ENCODE results near the gene SLC35F3. TPM values are rescaled to one million over a fixed set of nuclear protein-coding genes. Genes with fewer than 3 reads are reported as not detected.

SLC35F3 gene
- total and polyA plus RNA-seq, 3 experiments from 2014 or later = 0.21 to 7.8 (median 6.9) TPM

GRCh38 chr1:233919786-233920185, 15.3 kb downstream of the SLC35F3 start:
- H3K4me3 Mint-ChIP-seq = no peak overlapping the region
- H3K4me1 Mint-ChIP-seq = no peaks in the 10 kb centered on the region
- CTCF ChIA-PET = no interaction called here
- Histone ChIP-seq H3K4me3 (ENCODE audit: low read length) (no peak overlapping the region), H3K27me3 (ENCODE audit: insufficient read depth, low read length, poor library complexity, severe bottlenecking) (no peaks in the 10 kb centered on the region), H3K4me1 (ENCODE audit: insufficient read depth, low read length) (no peaks in the 10 kb centered on the region), H3K27ac (ENCODE audit: low read depth, low read length) (no peak overlapping the region), H3K9me3 (ENCODE audit: low read length) (no peaks in the 10 kb centered on the region), H3K36me3 (ENCODE audit: insufficient read depth, low read length) (no peaks in the 10 kb centered on the region)
- no peaks in the 10 kb centered on the region for H3K36me3 Mint-ChIP-seq
- peaks cover 0 to 10% (median 5%) of the 10 kb centered on the region in 5 donors for H3K9me3 Mint-ChIP-seq
- DNase-seq = no peak
- POLR2A ChIA-PET = no interaction called here
- peaks cover 0 to 1% of the 10 kb centered on the region in 2 donors for H3K27me3 Mint-ChIP-seq
- no peak overlapping the region for H3K27ac Mint-ChIP-seq

DNA sequence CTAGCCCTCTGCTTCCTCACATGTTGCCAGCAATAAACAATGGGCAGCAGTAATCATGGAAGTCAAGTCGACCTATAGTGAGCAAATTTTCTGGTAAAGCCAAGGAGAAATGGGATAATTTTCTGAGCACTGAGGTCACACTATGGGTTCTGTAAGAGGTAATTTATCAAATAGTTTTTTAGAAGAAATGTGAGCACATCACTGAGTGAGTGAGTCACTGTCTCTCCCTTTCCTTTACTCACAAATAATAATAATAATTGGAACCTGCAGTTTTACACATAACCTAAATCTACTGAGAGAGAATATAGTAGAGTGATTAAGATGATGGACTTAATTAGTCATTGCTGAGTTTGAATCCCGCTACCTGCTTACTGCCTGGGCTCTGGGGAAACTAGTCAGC, 23.6 kb downstream of the SLC35F3 start:
- no peak overlapping the region for H3K4me3 ChIP-seq (ENCODE audit: low read length)
- CTCF ChIA-PET = no interaction called here
- no peak overlapping the region for H3K27ac Mint-ChIP-seq
- no peaks in the 10 kb centered on the region for H3K4me1 Mint-ChIP-seq
- DNase-seq = no peak
- POLR2A ChIA-PET = no interaction called here
- peaks cover 3 to 12% of the 10 kb centered on the region in 2 donors for H3K27me3 Mint-ChIP-seq
- no peaks in the 10 kb centered on the region for H3K9me3 ChIP-seq (ENCODE audit: low read length)
- H3K27ac ChIP-seq (ENCODE audit: low read depth, low read length) = no peak overlapping the region
- no peak overlapping the region for H3K4me3 Mint-ChIP-seq
- no peaks in the 10 kb centered on the region for H3K4me1 ChIP-seq (ENCODE audit: insufficient read depth, low read length)
- no peaks in the 10 kb centered on the region for H3K36me3 Mint-ChIP-seq
- H3K27me3 ChIP-seq (ENCODE audit: insufficient read depth, low read length, poor library complexity, severe bottlenecking) = no peaks in the 10 kb centered on the region
- H3K36me3 ChIP-seq (ENCODE audit: insufficient read depth, low read length) = no peaks in the 10 kb centered on the region
- peaks cover 0 to 3% (median 0%) of the 10 kb centered on the region in 5 donors for H3K9me3 Mint-ChIP-seq

GRCh38 chr1:233933339-233933738, 28.9 kb downstream of the SLC35F3 start:
- Histone ChIP-seq H3K27ac (ENCODE audit: low read depth, low read length) (no peak overlapping the region), H3K4me3 (ENCODE audit: low read length) (no peak overlapping the region), H3K27me3 (ENCODE audit: insufficient read depth, low read length, poor library complexity, severe bottlenecking) (no peaks in the 10 kb centered on the region), H3K4me1 (ENCODE audit: insufficient read depth, low read length) (no peaks in the 10 kb centered on the region), H3K9me3 (ENCODE audit: low read length) (no peaks in the 10 kb centered on the region), H3K36me3 (ENCODE audit: insufficient read depth, low read length) (no peaks in the 10 kb centered on the region)
- Mint-ChIP-seq H3K36me3 (no peaks in the 10 kb centered on the region), H3K4me3 (no peak overlapping the region), H3K27ac (no peak overlapping the region), H3K27me3 (peaks cover 5 to 16% of the 10 kb centered on the region in 2 donors), H3K9me3 (no peaks in the 10 kb centered on the region), H3K4me1 (no peaks in the 10 kb centered on the region)
- CTCF ChIA-PET = no interaction called here
- DNase-seq = no peak
- POLR2A ChIA-PET = no interaction called here

DNA sequence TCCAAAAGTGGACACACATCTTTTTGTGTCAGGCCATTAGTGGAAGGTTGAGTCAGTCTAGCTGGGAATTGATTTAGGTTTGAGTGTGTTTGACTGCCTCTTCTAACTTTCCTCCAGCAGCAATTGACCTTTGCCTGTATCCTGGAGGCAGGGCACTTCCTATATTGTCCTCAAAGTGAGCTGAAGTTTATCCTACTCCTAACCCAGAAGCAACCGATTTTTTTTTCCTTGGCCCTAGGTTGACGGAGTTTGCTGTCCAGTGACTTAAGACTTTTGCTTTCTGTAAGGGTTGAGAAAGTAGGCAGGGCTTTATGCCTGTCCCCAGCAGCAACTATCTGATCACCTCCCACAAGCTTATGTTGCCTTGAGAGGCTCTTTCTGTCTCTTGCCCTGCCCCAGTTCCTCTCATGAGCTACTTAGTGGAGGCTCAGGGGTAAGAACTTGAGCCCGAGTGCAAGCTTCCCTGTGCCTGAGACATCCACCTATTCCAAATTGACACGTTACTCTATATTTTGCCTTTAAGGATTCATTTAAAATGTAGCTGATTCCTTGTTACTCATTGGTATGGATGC, 30.9 kb downstream of the SLC35F3 start:
- Mint-ChIP-seq H3K4me1 (no peaks in the 10 kb centered on the region), H3K4me3 (no peak overlapping the region)
- POLR2A ChIA-PET = no interaction called here

GRCh38 chr1:233936422-233936821, 31.9 kb downstream of the SLC35F3 start:
- H3K36me3 Mint-ChIP-seq = no peaks in the 10 kb centered on the region
- Histone ChIP-seq H3K4me3 (ENCODE audit: low read length) (no peak overlapping the region), H3K9me3 (ENCODE audit: low read length) (no peaks in the 10 kb centered on the region), H3K36me3 (ENCODE audit: insufficient read depth, low read length) (no peaks in the 10 kb centered on the region), H3K4me1 (ENCODE audit: insufficient read depth, low read length) (no peaks in the 10 kb centered on the region), H3K27ac (ENCODE audit: low read depth, low read length) (no peak overlapping the region), H3K27me3 (ENCODE audit: insufficient read depth, low read length, poor library complexity, severe bottlenecking) (no peaks in the 10 kb centered on the region)
- H3K9me3 Mint-ChIP-seq = no peaks in the 10 kb centered on the region
- CTCF ChIA-PET = no interaction called here
- peaks cover 2 to 4% of the 10 kb centered on the region in 2 donors for H3K27me3 Mint-ChIP-seq
- no peak overlapping the region for H3K4me3 Mint-ChIP-seq
- no peak overlapping the region for H3K27ac Mint-ChIP-seq
- no peaks in the 10 kb centered on the region for H3K4me1 Mint-ChIP-seq
- POLR2A ChIA-PET = no interaction called here
- DNase-seq = no peak

More for the DNA sequence above, 30.9 kb downstream of the SLC35F3 start:
- Histone ChIP-seq H3K9me3 (ENCODE audit: low read length) (no peaks in the 10 kb centered on the region), H3K36me3 (ENCODE audit: insufficient read depth, low read length) (no peaks in the 10 kb centered on the region), H3K27ac (ENCODE audit: low read depth, low read length) (no peak overlapping the region), H3K27me3 (ENCODE audit: insufficient read depth, low read length, poor library complexity, severe bottlenecking) (no peaks in the 10 kb centered on the region), H3K4me1 (ENCODE audit: insufficient read depth, low read length) (no peaks in the 10 kb centered on the region), H3K4me3 (ENCODE audit: low read length) (no peak overlapping the region)
- CTCF ChIA-PET = no interaction called here
- Mint-ChIP-seq H3K27ac (no peak overlapping the region), H3K36me3 (no peaks in the 10 kb centered on the region), H3K9me3 (no peaks in the 10 kb centered on the region), H3K27me3 (peaks cover 2 to 5% of the 10 kb centered on the region in 2 donors)
- no peak for DNase-seq

GRCh38 chr1:233936842-233937241, 32.4 kb downstream of the SLC35F3 start:
- Mint-ChIP-seq H3K27me3 (peaks cover 2 to 4% of the 10 kb centered on the region in 2 donors), H3K27ac (no peak overlapping the region), H3K9me3 (no peaks in the 10 kb centered on the region), H3K36me3 (no peaks in the 10 kb centered on the region), H3K4me1 (no peaks in the 10 kb centered on the region), H3K4me3 (no peak overlapping the region)
- ChIA-PET POLR2A (no interaction called here), CTCF (no interaction called here)
- no peak overlapping the region for H3K27ac ChIP-seq (ENCODE audit: low read depth, low read length)
- DNase-seq = no peak
- H3K9me3 ChIP-seq (ENCODE audit: low read length) = no peaks in the 10 kb centered on the region
- no peaks in the 10 kb centered on the region for H3K4me1 ChIP-seq (ENCODE audit: insufficient read depth, low read length)
- no peak overlapping the region for H3K4me3 ChIP-seq (ENCODE audit: low read length)
- no peaks in the 10 kb centered on the region for H3K27me3 ChIP-seq (ENCODE audit: insufficient read depth, low read length, poor library complexity, severe bottlenecking)
- no peaks in the 10 kb centered on the region for H3K36me3 ChIP-seq (ENCODE audit: insufficient read depth, low read length)

DNA sequence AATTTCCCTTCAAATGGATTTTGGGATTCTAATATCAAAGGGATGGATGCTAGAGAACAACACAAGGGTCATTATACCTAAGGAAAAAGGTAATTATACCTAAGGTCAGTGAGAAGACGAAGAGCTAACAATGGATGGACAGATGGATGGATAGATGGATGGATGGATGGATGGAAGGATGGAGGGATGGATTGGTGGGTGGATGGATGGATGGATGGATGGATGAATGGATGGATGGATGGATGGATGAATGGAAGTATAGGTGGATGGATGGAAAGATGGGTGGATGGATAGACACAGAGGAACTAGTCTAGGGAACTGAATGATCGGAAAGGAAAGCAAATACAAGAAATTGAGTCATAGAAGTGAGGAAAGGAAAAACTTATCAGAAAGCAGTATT, 34.0 kb downstream of the SLC35F3 start:
- no peak overlapping the region for H3K27ac Mint-ChIP-seq
- H3K36me3 Mint-ChIP-seq = no peaks in the 10 kb centered on the region
- H3K27ac ChIP-seq (ENCODE audit: low read depth, low read length) = no peak overlapping the region
- ChIA-PET CTCF (no interaction called here), POLR2A (no interaction called here)
- H3K27me3 ChIP-seq (ENCODE audit: insufficient read depth, low read length, poor library complexity, severe bottlenecking) = no peaks in the 10 kb centered on the region
- no peak overlapping the region for H3K4me3 Mint-ChIP-seq
- no peak overlapping the region for H3K4me3 ChIP-seq (ENCODE audit: low read length)
- DNase-seq = no peak
- no peaks in the 10 kb centered on the region for H3K9me3 ChIP-seq (ENCODE audit: low read length)
- H3K27me3 Mint-ChIP-seq = peaks cover 2 to 8% of the 10 kb centered on the region in 2 donors
- H3K4me1 Mint-ChIP-seq = no peaks in the 10 kb centered on the region
- H3K9me3 Mint-ChIP-seq = peaks cover 0 to 2% (median 0%) of the 10 kb centered on the region in 5 donors
- H3K4me1 ChIP-seq (ENCODE audit: insufficient read depth, low read length) = no peaks in the 10 kb centered on the region
- H3K36me3 ChIP-seq (ENCODE audit: insufficient read depth, low read length) = no peaks in the 10 kb centered on the region

GRCh38 chr1:233939451-233939850, 35.0 kb downstream of the SLC35F3 start:
- peaks cover 0 to 2% (median 0%) of the 10 kb centered on the region in 5 donors for H3K9me3 Mint-ChIP-seq
- no peak overlapping the region for H3K4me3 ChIP-seq (ENCODE audit: low read length)
- ChIA-PET CTCF (no interaction called here), POLR2A (no interaction called here)
- H3K4me1 Mint-ChIP-seq = no peaks in the 10 kb centered on the region
- no peak overlapping the region for H3K27ac Mint-ChIP-seq
- DNase-seq = no peak
- no peak overlapping the region for H3K27ac ChIP-seq (ENCODE audit: low read depth, low read length)
- no peaks in the 10 kb centered on the region for H3K4me1 ChIP-seq (ENCODE audit: insufficient read depth, low read length)
- peaks cover 2 to 8% of the 10 kb centered on the region in 2 donors for H3K27me3 Mint-ChIP-seq
- H3K27me3 ChIP-seq (ENCODE audit: insufficient read depth, low read length, poor library complexity, severe bottlenecking) = no peaks in the 10 kb centered on the region
- H3K36me3 Mint-ChIP-seq = no peaks in the 10 kb centered on the region
- no peaks in the 10 kb centered on the region for H3K9me3 ChIP-seq (ENCODE audit: low read length)
- no peaks in the 10 kb centered on the region for H3K36me3 ChIP-seq (ENCODE audit: insufficient read depth, low read length)
- no peak overlapping the region for H3K4me3 Mint-ChIP-seq

GRCh38 chr1:233940908-233941307, 36.4 kb downstream of the SLC35F3 start:
- H3K27ac Mint-ChIP-seq = no peak overlapping the region
- no peak overlapping the region for H3K4me3 ChIP-seq (ENCODE audit: low read length)
- CTCF ChIA-PET = no interaction called here
- peaks cover 0 to 2% (median 0%) of the 10 kb centered on the region in 5 donors for H3K9me3 Mint-ChIP-seq
- H3K4me1 ChIP-seq (ENCODE audit: insufficient read depth, low read length) = no peaks in the 10 kb centered on the region
- no peaks in the 10 kb centered on the region for H3K4me1 Mint-ChIP-seq
- H3K4me3 Mint-ChIP-seq = no peak overlapping the region
- POLR2A ChIA-PET = no interaction called here
- H3K27me3 Mint-ChIP-seq = peaks cover 4 to 8% of the 10 kb centered on the region in 2 donors
- H3K27ac ChIP-seq (ENCODE audit: low read depth, low read length) = no peak overlapping the region
- no peaks in the 10 kb centered on the region for H3K36me3 Mint-ChIP-seq
- H3K27me3 ChIP-seq (ENCODE audit: insufficient read depth, low read length, poor library complexity, severe bottlenecking) = no peaks in the 10 kb centered on the region
- H3K9me3 ChIP-seq (ENCODE audit: low read length) = no peaks in the 10 kb centered on the region
- DNase-seq = no peak
- no peaks in the 10 kb centered on the region for H3K36me3 ChIP-seq (ENCODE audit: insufficient read depth, low read length)
